SK-N-MC (cell line): ENCODE measurements around the gene DLEC1.

Experiments used
- EZH2 ChIP-seq: fragments of 200-600 bp; sonication (generic); IDR thresholded peaks from one replicate; pipeline ENCODE4 v1.6.1; 2017; ENCODE audit warnings: antibody characterized with exemption
- FOXP2 ChIP-seq: optimal IDR thresholded peaks from 2 replicates; pipeline ENCODE3; 2011; ENCODE audit warnings: mild to moderate bottlenecking, moderate library complexity; ENCODE audit not compliant: insufficient read depth; ENCODE audit errors: extremely low read length, control extremely low read depth
- POLR2AphosphoS5 ChIP-seq: IDR thresholded peaks from 2 replicates; pipeline ENCODE4 v1.6.1; 2012; ENCODE audit warnings: mild to moderate bottlenecking, low read depth, low read length, borderline replicate concordance

DNA sequence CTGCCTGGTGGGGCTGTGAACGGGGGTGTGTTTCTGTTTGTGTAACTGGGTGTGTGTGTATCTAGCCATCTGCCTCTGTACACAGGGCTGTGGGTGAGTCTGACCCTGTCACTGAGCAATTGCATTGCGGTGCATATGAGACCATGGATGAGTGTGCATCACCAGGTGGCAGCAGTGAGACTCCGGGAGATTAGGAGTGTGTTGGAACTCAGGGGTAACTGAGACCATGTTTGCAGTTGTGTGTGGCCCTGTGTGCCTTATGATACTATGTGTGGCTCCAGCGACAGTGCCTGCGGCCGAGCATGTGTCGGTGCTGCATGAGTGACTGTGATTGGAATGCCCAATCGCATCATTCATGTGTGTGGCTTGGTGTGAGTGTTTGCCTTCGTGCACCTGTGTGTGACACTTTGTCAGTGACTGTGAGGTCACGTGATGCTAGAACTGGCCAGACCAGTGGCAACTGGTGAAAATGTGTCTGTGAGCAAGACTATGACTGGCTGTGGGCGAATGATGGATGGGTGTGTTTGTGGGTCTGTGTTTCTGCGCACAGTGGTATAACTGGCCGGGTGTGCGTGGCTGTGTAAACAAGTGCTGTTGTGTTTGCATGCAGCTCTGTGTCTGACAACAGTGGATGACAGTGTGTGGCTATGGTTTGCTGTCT lies 34.5 kb upstream of the DLEC1 start:
- no peak for TF ChIP-seq POLR2AphosphoS5
- no peak for TF ChIP-seq EZH2
- TF ChIP-seq FOXP2 = no peak
